SU-DHL-6 (cell line): ENCODE results near the gene TSHR.

Experiments used
- H2AFZ ChIP-seq: fragments of 200-600 bp; sonication (generic); 2 replicates; pipeline ENCODE4 v1.6.1; 2014; ENCODE audit warnings: low read depth, mild to moderate bottlenecking, moderate library complexity, mixed read lengths, antibody characterized with exemption, low read length; ENCODE audit not compliant: severe bottlenecking
- H3F3A ChIP-seq: fragments of 200-600 bp; shearing (Covaris generic); 2 replicates; pipeline ENCODE4 v1.6.0; 2016; ENCODE audit warnings: antibody characterized with exemption, mild to moderate bottlenecking; ENCODE audit not compliant: insufficient read depth
- H3K27ac ChIP-seq: fragments of 200-600 bp; sonication (generic); 2 replicates; pipeline ENCODE4 v1.5.1; 2016; ENCODE audit warnings: low read depth, mild to moderate bottlenecking, low read length, moderate library complexity, mixed read lengths
- H3K27me3 ChIP-seq: fragments of 200-600 bp; sonication (generic), shearing (Covaris generic); 2 replicates; pipeline ENCODE4 v1.6.0; 2014; ENCODE audit warnings: mild to moderate bottlenecking, low read length
- H3K36me3 ChIP-seq: fragments of 200-600 bp; sonication (generic); 2 replicates; pipeline ENCODE4 v1.6.1; 2014; ENCODE audit warnings: mild to moderate bottlenecking, low read length, mixed read lengths
- H3K4me2 ChIP-seq: fragments of 300-600, 200-600 bp; shearing (Covaris generic), sonication (generic); 2 replicates; pipeline ENCODE4 v1.6.0; 2014; ENCODE audit warnings: low read length, low read depth, mild to moderate bottlenecking; ENCODE audit not compliant: poor library complexity, severe bottlenecking
- H3K4me3 ChIP-seq: fragments of 200-600 bp; sonication (generic); 2 replicates; pipeline ENCODE4 v1.5.1; 2014; ENCODE audit warnings: antibody characterized with exemption, low read length, mild to moderate bottlenecking, mixed read lengths; ENCODE audit not compliant: insufficient read depth, poor library complexity, severe bottlenecking
- H3K79me2 ChIP-seq: fragments of 200-600 bp; sonication (generic); 2 replicates; pipeline ENCODE4 v1.6.1; 2014; ENCODE audit warnings: mild to moderate bottlenecking, low read length, moderate library complexity; ENCODE audit not compliant: insufficient read depth
- H3K9ac ChIP-seq: fragments of 200-600 bp; sonication (generic); 2 replicates; pipeline ENCODE4 v1.7.0; 2014; ENCODE audit warnings: mild to moderate bottlenecking, low read length
- H3K9me2 ChIP-seq: fragments of 200-600 bp; sonication (generic); replicated peaks from 2 replicates; pipeline ENCODE4 v1.6.1; 2014; ENCODE audit warnings: low read length; ENCODE audit not compliant: insufficient read depth
- H3K9me3 ChIP-seq: fragments of 200-600 bp; sonication (generic); 2 replicates; pipeline ENCODE4 v1.6.1; 2014; ENCODE audit warnings: low read length, mixed read lengths; ENCODE audit not compliant: insufficient read depth
- H4K20me1 ChIP-seq: fragments of 200-600 bp; sonication (generic); 2 replicates; pipeline ENCODE4 v1.6.1; 2014; ENCODE audit warnings: low read depth, mild to moderate bottlenecking, antibody characterized with exemption, low read length, moderate library complexity, mixed read lengths
- CTCF ChIP-seq: fragments of 200-600 bp; sonication (generic); IDR thresholded peaks from one replicate; pipeline ENCODE4 v1.5.1; 2017; ENCODE audit warnings: antibody characterized with exemption, mild to moderate bottlenecking, low read length, moderate library complexity; ENCODE audit not compliant: insufficient read depth, poor library complexity, severe bottlenecking
- EZH2phosphoT487 ChIP-seq: fragments of 200-600 bp; sonication (generic), shearing (Covaris generic); conservative IDR thresholded peaks from 2 replicates; pipeline ENCODE4 v1.6.1; 2018; ENCODE audit warnings: mild to moderate bottlenecking, antibody characterized with exemption, low read length, moderate library complexity, mixed read lengths

TSHR gene

GRCh38 chr14:80956102-80956501 is 681 bp downstream of the TSHR start:
- TF ChIP-seq CTCF (no peak), EZH2phosphoT487 (no peak)
- Histone ChIP-seq H4K20me1 (no peaks in the 10 kb centered on the region), H3K79me2 (no peaks in the 10 kb centered on the region), H2AFZ (no peak overlapping the region), H3F3A (peaks cover 6% of the 10 kb centered on the region; the same call in 1 of the 2 replicates), H3K4me3 (no peak overlapping the region), H3K36me3 (no peaks in the 10 kb centered on the region), H3K27ac (no peak overlapping the region), H3K9ac (no peak overlapping the region), H3K27me3 (no peaks in the 10 kb centered on the region), H3K9me2 (no peaks in the 10 kb centered on the region), H3K4me2 (no peak overlapping the region), H3K9me3 (no peaks in the 10 kb centered on the region)

- peaks cover 6% of the 10 kb centered on the region; the same call in 1 of the 2 replicates for H3F3A ChIP-seq
- no peaks in the 10 kb centered on the region for H4K20me1 ChIP-seq
- no peaks in the 10 kb centered on the region for H3K9me2 ChIP-seq
- H3K4me2 ChIP-seq = no peak overlapping the region
- no peaks in the 10 kb centered on the region for H3K79me2 ChIP-seq
- no peak overlapping the region for H3K4me3 ChIP-seq
- TF ChIP-seq CTCF = no peak
- H3K9ac ChIP-seq = no peak overlapping the region
- H3K27me3 ChIP-seq = no peaks in the 10 kb centered on the region
- H2AFZ ChIP-seq = no peak overlapping the region
- no peaks in the 10 kb centered on the region for H3K9me3 ChIP-seq
- H3K36me3 ChIP-seq = no peaks in the 10 kb centered on the region
- no peak overlapping the region for H3K27ac ChIP-seq
Measured at GRCh38 chr14:80956922-80957321, 1.5 kb downstream of the TSHR start.

- Histone ChIP-seq H4K20me1 (no peaks in the 10 kb centered on the region), H2AFZ (no peak overlapping the region), H3K4me3 (no peak overlapping the region), H3K4me2 (no peak overlapping the region), H3K9ac (no peak overlapping the region), H3K27ac (no peak overlapping the region), H3K36me3 (no peaks in the 10 kb centered on the region), H3F3A (peaks cover 6% of the 10 kb centered on the region; the same call in 1 of the 2 replicates), H3K27me3 (no peaks in the 10 kb centered on the region), H3K9me2 (no peaks in the 10 kb centered on the region), H3K79me2 (no peaks in the 10 kb centered on the region), H3K9me3 (no peaks in the 10 kb centered on the region)
- TF ChIP-seq EZH2phosphoT487 (no peak), CTCF (no peak)
Measured at GRCh38 chr14:80957613-80958012, 2.2 kb downstream of the TSHR start.
